ENCODE measurements around the gene TNS3.

Gene TNS3

DNA sequence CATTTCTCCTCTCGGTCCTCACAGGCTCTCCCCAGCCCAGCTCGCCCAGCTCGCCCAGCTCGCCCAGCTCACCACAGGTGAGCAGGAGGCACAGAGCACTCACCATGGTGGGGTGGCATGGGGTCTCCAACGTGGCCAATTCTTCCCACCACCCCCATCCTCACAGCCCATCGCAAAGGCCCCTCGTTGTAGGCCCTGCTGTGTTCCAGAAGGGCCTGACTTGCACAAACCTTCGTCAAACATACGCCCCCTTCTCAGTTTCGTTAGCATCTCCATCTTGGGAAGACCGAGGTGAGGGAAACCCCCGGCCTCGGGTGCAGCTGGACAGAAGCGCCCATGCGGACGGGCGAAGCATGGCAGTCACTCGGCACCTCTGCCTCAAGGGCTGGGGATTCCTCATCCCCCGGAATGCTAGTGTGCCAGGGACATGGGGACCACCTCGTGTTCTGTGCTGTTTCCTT, 304.6 kb downstream of the TNS3 start:
- ChIA-PET POLR2A (no interaction called here), CTCF (interaction anchor here (1.3 to 7.4 kb wide), 2 partner anchors 11 to 24 kb away, joined by 3 to 52 read pairs; no protein-coding TSS in a partner anchor)
- DNase-seq (ENCODE audit: extremely low spot score), result no peak
- no peak for TF ChIP-seq CTCF (IDR thresholded peaks at IDR 0.05; ENCODE audit: control extremely low read depth, extremely low read depth, low read depth, missing control alignments)

GRCh38 chr7:47273974-47274766, 307.7 kb downstream of the TNS3 start:
- DNase-seq (ENCODE audit: extremely low spot score), result no peak
- no peak for TF ChIP-seq CTCF (IDR thresholded peaks at IDR 0.05; ENCODE audit: control extremely low read depth, extremely low read depth, low read depth, missing control alignments)
- POLR2A ChIA-PET, result no interaction called here
- CTCF ChIA-PET, result interaction anchor here (0.8 to 7.4 kb wide), 4 partner anchors 8 to 545 kb away, joined by 3 to 52 read pairs (median 3); no protein-coding TSS in a partner anchor

- ChIA-PET CTCF (no interaction called here), POLR2A (no interaction called here)
- no peak for TF ChIP-seq CTCF (IDR thresholded peaks at IDR 0.05; ENCODE audit: control extremely low read depth, extremely low read depth, low read depth, missing control alignments)
- DNase-seq (ENCODE audit: extremely low spot score), result no peak
Observed at GRCh38 chr7:47273088-47273487, 308.8 kb downstream of the TNS3 start.

DNA sequence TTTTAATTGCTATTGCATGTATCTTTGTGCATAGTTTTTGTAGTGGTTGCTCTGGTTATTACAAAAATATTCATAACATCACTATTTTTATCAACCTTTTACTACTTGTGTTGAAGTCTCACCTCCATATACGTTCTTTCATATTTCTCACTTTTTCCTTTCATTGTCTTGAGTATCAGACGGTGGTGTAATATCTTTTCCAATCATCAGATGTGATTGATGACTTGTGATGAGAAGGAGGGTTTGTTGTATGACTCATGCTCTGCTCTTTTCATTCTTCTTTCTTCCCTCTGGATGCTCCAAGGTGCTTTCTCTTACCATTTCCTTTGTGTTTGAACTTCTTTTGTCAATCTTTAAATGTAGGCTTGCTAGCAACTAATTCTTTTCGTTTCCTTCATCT, 310.2 kb downstream of the TNS3 start:
- POLR2A ChIA-PET, result no interaction called here
- no peak for TF ChIP-seq CTCF (IDR thresholded peaks at IDR 0.05; ENCODE audit: control extremely low read depth, extremely low read depth, low read depth, missing control alignments)
- CTCF ChIA-PET, result no interaction called here
- no peak for DNase-seq (ENCODE audit: extremely low spot score)

- no peak for DNase-seq (ENCODE audit: extremely low spot score)
- ChIA-PET CTCF (interaction anchor here (0.9 to 1.4 kb wide), 3 partner anchors 15 to 552 kb away, joined by 3 to 9 read pairs (median 4); no protein-coding TSS in a partner anchor), POLR2A (interaction anchor here (0.6 kb wide), 1 partner anchor 550 kb away, joined by 4 read pairs; no protein-coding TSS in a partner anchor)
- no peak for TF ChIP-seq CTCF (IDR thresholded peaks at IDR 0.05; ENCODE audit: control extremely low read depth, extremely low read depth, low read depth, missing control alignments)
Observed at GRCh38 chr7:47268851-47269836, 312.8 kb downstream of the TNS3 start.

DNA sequence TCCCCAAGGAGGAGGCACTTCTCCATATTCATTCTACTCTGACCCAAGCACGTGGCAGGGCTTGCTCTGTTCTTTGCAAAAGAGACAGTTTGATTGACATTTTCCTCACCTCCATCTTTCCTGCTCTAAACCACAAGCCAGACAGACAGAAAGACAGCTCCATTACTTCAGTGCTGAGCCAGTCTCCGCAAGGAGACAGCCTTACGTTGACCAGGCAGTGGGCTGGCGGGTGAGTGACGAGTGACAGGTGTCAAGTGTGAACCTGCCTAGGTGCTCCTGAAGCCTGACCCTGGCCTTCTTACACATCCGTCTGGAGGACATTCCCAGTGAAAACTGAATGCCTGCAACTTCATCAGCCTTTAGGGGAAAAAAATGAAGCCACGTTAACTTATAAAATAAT, 314.6 kb downstream of the TNS3 start:
- CTCF ChIA-PET, result interaction anchor here (0.8 to 4.4 kb wide), 26 partner anchors 9 to 678 kb away, joined by 3 to 65 read pairs (median 11); no protein-coding TSS in a partner anchor
- POLR2A ChIA-PET, result no interaction called here
- DNase-seq (ENCODE audit: extremely low spot score), result no peak
- no peak for TF ChIP-seq CTCF (IDR thresholded peaks at IDR 0.05; ENCODE audit: control extremely low read depth, extremely low read depth, low read depth, missing control alignments)

Measured in GM10248 (cell line).